Neuronal stem cell (in vitro differentiated cells): ENCODE measurements around the gene COL5A1.
A peak's percentile ranks its signal among the peaks of the same experiment; 100 is the strongest.

Source experiments
- DNase-seq: peaks from one replicate; pipeline ENCODE4 v3.0.0-alpha.2; 2013; ENCODE audit warnings: low spot score
- H2AFZ ChIP-seq: one replicate; pipeline ENCODE4 v1.6.1; 2013; ENCODE audit warnings: mild to moderate bottlenecking, low read length, inconsistent platforms
- H2AK5ac ChIP-seq: 2 replicates; pipeline ENCODE4 v1.6.1; 2013; ENCODE audit warnings: low read depth, mild to moderate bottlenecking, inconsistent platforms, low read length, moderate library complexity, mixed read lengths
- H2BK120ac ChIP-seq: 2 replicates; pipeline ENCODE4 v1.6.1; 2013; ENCODE audit warnings: low read depth, mild to moderate bottlenecking, inconsistent platforms, low read length, moderate library complexity, mixed read lengths
- H2BK12ac ChIP-seq: one replicate; pipeline ENCODE4 v1.6.1; 2013; ENCODE audit warnings: low read length, inconsistent platforms
- H2BK15ac ChIP-seq: 2 replicates; pipeline ENCODE4 v1.6.1; 2013; ENCODE audit warnings: mild to moderate bottlenecking, low read length, inconsistent platforms, mixed read lengths
- H2BK5ac ChIP-seq: one replicate; pipeline ENCODE4 v1.6.1; 2013; ENCODE audit warnings: inconsistent platforms, mild to moderate bottlenecking, low read length, moderate library complexity
- H3K14ac ChIP-seq: one replicate; pipeline ENCODE4 v1.6.1; 2013; ENCODE audit warnings: low read length, inconsistent platforms
- H3K18ac ChIP-seq: 2 replicates; pipeline ENCODE4 v1.6.1; 2013; ENCODE audit warnings: low read length, inconsistent platforms
- H3K23ac ChIP-seq: 2 replicates; pipeline ENCODE4 v1.6.1; 2013; ENCODE audit warnings: low read depth, mild to moderate bottlenecking, mixed read lengths, low read length, inconsistent platforms; ENCODE audit not compliant: poor library complexity
- H3K27ac ChIP-seq: replicated peaks from 3 replicates; pipeline ENCODE4 v1.5.1; 2013; ENCODE audit warnings: low read length, inconsistent platforms
- H3K27me3 ChIP-seq, 3 experiments: 2 replicates each; pipeline ENCODE4 v1.6.1; 2013; ENCODE audit warnings: low read length in 3 of 3, mild to moderate bottlenecking in 2 of 3, inconsistent platforms in 1 of 3, low read depth in 1 of 3, mixed read lengths in 1 of 3, moderate library complexity in 1 of 3; ENCODE audit not compliant: control insufficient read depth in 3 of 3, insufficient read depth in 3 of 3
- H3K36me3 ChIP-seq, 2 donors: replicated peaks in 1 of 2; 2 replicates each; pipeline ENCODE4 v1.6.1; 2013; ENCODE audit warnings: low read length in 2 of 2; ENCODE audit not compliant: control insufficient read depth in 2 of 2, insufficient read depth in 2 of 2
- H3K4ac ChIP-seq: 2 replicates; pipeline ENCODE4 v1.6.1; 2013; ENCODE audit warnings: inconsistent platforms, mild to moderate bottlenecking, low read length, moderate library complexity
- H3K4me1 ChIP-seq, 2 donors: 1 replicate in 1 of 2; 2 replicates in 1 of 2; pipeline ENCODE4 v1.6.1; 2013; ENCODE audit warnings: low read length in 2 of 2, low read depth in 1 of 2; ENCODE audit not compliant: control insufficient read depth in 2 of 2, insufficient read depth in 1 of 2
- H3K4me2 ChIP-seq: one replicate; pipeline ENCODE4 v1.6.1; 2013; ENCODE audit warnings: mild to moderate bottlenecking, low read length, inconsistent platforms; ENCODE audit not compliant: insufficient read depth, poor library complexity, severe bottlenecking
- H3K4me3 ChIP-seq, 2 donors: 2 replicates each; pipeline ENCODE4 v1.5.1; 2013; ENCODE audit warnings: low read length in 2 of 2, mild to moderate bottlenecking in 2 of 2, inconsistent platforms in 1 of 2, moderate library complexity in 1 of 2
- H3K79me1 ChIP-seq: one replicate; pipeline ENCODE4 v1.6.1; 2013; ENCODE audit warnings: low read depth, mild to moderate bottlenecking, inconsistent platforms, low read length, moderate library complexity
- H3K9ac ChIP-seq: one replicate; pipeline ENCODE4 v1.6.1; 2013; ENCODE audit warnings: mild to moderate bottlenecking, low read depth, low read length, inconsistent platforms; ENCODE audit not compliant: poor library complexity
- H3K9me3 ChIP-seq, 2 donors: replicated peaks in 1 of 2; 2 replicates each; pipeline versions ENCODE3 to v1.6.1; 2013; ENCODE audit warnings: low read length in 2 of 2, mild to moderate bottlenecking in 2 of 2, inconsistent platforms in 1 of 2, low read depth in 1 of 2, mixed read lengths in 1 of 2, moderate library complexity in 1 of 2; ENCODE audit not compliant: control insufficient read depth in 2 of 2, insufficient read depth in 1 of 2
- H4K8ac ChIP-seq: one replicate; pipeline ENCODE4 v1.6.1; 2013; ENCODE audit warnings: low read depth, mild to moderate bottlenecking, inconsistent platforms, low read length, moderate library complexity
- H4K91ac ChIP-seq: one replicate; pipeline ENCODE4 v1.6.1; 2013; ENCODE audit warnings: low read length, low read depth, mild to moderate bottlenecking, inconsistent platforms; ENCODE audit not compliant: poor library complexity
- WGBS, 2 donors: extraction: QIAGEN DNeasy Blood & Tissue Kit; methylation state at CpG; one replicate each; pipeline ENCODE4 v1.1.7; 2013; ENCODE audit warnings: missing lambda C conversion rate in 2 of 2, mixed read lengths in 1 of 2; ENCODE audit not compliant: insufficient read length in 2 of 2, insufficient replicate concordance in 1 of 2; ENCODE audit errors: extremely low coverage in 2 of 2; 5-methylcytosine and 5-hydroxymethylcytosine counted together

Gene COL5A1

DNA sequence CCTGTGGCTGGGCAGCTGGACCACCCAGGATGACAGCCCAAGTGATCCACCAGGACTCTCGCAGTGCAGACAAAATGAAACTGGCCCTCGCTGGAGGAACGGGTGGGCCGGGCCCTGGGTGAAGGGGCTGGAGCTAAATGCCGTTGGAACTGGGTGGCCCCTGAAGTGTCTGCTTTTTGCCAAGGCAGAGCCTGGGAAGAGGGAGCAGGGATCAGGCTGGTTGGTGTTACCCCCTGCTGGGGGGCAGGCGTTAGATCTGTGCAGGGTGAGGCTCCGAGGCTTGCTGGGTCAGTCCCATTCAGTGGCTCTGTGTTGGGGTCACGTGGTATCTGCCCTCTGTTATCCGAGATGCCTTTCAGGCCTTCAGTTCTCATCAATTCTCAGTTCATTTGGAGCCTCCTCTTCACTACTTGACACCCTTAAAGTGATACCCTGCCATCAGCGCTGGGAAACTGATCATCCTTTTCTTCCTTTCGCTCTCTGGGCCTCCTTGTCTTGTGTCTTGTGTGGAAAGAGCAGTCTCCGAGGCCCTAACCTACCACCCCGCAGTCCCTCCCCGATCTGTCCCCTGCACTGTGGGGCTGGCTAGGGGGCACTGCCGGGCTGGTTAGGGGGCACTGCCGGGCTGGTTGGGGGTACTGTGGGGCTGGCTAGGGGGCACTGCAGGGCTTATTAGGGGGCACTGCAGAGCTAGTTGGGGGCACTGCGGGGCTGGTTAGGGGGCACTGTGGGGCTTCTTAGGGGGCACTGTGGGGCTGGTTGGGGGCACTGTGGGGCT lies 37.3 kb downstream of the COL5A1 start:
- Histone ChIP-seq H3K23ac (no peak overlapping the region), H4K91ac (no peak overlapping the region), H2AFZ (no peak overlapping the region), H2AK5ac (no peak overlapping the region), H3K9ac (no peak overlapping the region), H3K36me3 (no peaks in the 10 kb centered on the region), H2BK12ac (no peak overlapping the region), H3K79me1 (peaks cover 2% of the 10 kb centered on the region), H2BK5ac (no peak overlapping the region), H3K18ac (peak overlapping the region; percentile 9), H3K4ac (no peak overlapping the region), H2BK120ac (no peak overlapping the region), H3K27me3 (peaks cover 0 to 10% (median 2%) of the 10 kb centered on the region in 3 experiments), H3K4me1 (peaks cover 0 to 15% of the 10 kb centered on the region in 2 donors), H2BK15ac (no peak overlapping the region), H3K27ac (no peak overlapping the region), H3K14ac (no peak overlapping the region), H3K4me3 (no peak overlapping the region), H3K4me2 (no peak overlapping the region), H3K9me3 (peaks cover 0 to 3% of the 10 kb centered on the region in 2 donors), H4K8ac (no peak overlapping the region)
- peak; percentile 30 for DNase-seq
- WGBS, 2 donors: no CpG with 5 or more reads among the region's 17 CpGs

DNA sequence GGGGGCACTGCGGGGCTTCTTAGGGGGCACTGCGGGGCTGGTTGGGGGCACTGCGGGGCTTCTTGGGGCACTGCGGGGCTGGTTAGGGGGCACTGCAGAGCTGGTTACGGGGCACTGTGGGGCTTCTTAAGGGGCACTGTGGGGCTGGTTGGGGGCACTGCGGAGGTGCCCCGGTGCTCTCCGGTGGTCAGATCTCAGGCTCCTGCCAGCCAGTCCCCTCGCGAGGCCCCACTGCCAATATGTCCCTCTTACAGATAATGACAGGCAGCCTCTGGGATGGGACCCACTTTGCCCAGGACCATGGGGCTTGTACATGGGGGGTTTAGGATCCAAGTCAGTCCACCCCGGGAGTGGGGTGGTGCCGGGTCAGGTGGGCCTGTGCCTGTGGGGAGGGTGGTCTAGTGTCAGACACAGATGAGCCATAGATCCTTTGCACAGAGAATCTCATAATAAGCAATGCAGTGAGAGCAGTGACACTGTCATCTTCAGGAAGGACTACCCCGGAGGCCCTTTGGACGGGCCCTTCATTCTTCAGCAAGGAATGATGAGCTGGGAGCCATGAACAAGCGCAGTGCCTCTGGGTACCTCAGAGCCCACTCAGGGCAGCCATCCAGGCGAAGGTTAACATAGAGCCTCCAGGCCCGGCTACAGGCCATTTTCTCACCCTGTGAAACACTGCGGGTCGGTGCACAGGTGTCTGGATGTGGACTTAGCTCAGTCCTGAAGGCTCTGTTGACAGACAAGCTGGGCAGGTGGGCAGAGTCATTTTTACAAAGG lies 38.2 kb downstream of the COL5A1 start:
- H3K9ac ChIP-seq: no peak overlapping the region
- DNase-seq: no peak
- H2AK5ac ChIP-seq: no peak overlapping the region
- H3K4me2 ChIP-seq: no peak overlapping the region
- H2BK12ac ChIP-seq: no peak overlapping the region
- H3K36me3 ChIP-seq: no peaks in the 10 kb centered on the region
- H3K23ac ChIP-seq: peak overlapping the region; percentile 26
- H3K18ac ChIP-seq: peak overlapping the region; percentile 50
- H3K27me3 ChIP-seq: peaks cover 0 to 10% (median 2%) of the 10 kb centered on the region in 3 experiments
- no peak overlapping the region for H3K14ac ChIP-seq
- H4K91ac ChIP-seq: no peak overlapping the region
- no peak overlapping the region for H3K27ac ChIP-seq
- no peak overlapping the region for H3K4ac ChIP-seq
- no peak overlapping the region for H4K8ac ChIP-seq
- no peak overlapping the region for H3K4me3 ChIP-seq
- no peak overlapping the region for H2BK15ac ChIP-seq
- H2BK5ac ChIP-seq: no peak overlapping the region
- peaks cover 0 to 15% of the 10 kb centered on the region in 2 donors for H3K4me1 ChIP-seq
- no peaks in the 10 kb centered on the region for H3K9me3 ChIP-seq
- H2AFZ ChIP-seq: no peak overlapping the region
- peaks cover 2% of the 10 kb centered on the region for H3K79me1 ChIP-seq
- no peak overlapping the region for H2BK120ac ChIP-seq
- no CpG with 5 or more reads among the region's 19 CpGs for WGBS, 2 donors

DNA sequence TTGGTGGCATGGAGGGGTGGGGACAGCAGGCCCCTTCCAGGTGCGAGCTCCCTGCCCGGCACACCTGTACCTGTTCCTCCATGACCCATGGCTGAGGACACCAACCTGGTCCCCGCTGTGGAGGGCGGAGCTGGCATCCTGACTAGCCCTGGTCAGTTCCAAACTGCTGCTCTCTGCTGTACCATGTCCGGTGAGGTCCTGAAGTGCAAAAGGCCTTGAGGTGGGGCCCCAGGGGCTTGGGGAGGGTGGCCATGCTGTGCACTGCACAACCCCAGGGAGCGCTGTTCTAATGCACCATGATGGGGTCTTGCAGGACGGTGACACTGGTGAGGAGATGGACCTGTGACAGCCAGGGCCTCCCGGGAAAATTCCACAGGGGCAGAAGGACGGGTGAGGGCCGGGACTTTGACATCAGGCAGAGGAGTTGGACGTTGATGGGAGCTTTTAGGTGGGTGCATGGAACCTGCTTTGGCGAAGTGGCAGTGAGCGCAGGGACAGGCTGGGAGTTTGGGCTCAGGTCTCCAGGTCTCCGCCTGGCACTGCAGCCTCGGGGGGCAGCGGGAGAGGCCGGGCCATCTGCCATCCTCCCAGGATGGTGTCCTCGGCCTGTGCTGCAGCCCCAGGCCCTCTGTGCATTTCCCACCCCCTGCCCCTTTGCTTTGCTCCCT lies 38.9 kb downstream of the COL5A1 start:
- H3K4me3 ChIP-seq: no peak overlapping the region
- H3K27ac ChIP-seq: no peak overlapping the region
- no peak overlapping the region for H3K4ac ChIP-seq
- H2BK5ac ChIP-seq: no peak overlapping the region
- DNase-seq: no peak
- no peak overlapping the region for H2BK15ac ChIP-seq
- H3K4me1 ChIP-seq: peaks cover 0 to 15% of the 10 kb centered on the region in 2 donors
- H3K36me3 ChIP-seq: no peaks in the 10 kb centered on the region
- H3K18ac ChIP-seq: peak overlapping the region; percentile 50
- H3K27me3 ChIP-seq: peaks cover 0 to 10% (median 2%) of the 10 kb centered on the region in 3 experiments
- peak overlapping the region; percentile 22 for H2AK5ac ChIP-seq
- H3K79me1 ChIP-seq: peaks cover 2% of the 10 kb centered on the region
- peak overlapping the region; percentile 26 for H3K23ac ChIP-seq
- H3K9ac ChIP-seq: no peak overlapping the region
- no peak overlapping the region for H3K14ac ChIP-seq
- H3K4me2 ChIP-seq: no peak overlapping the region
- H4K91ac ChIP-seq: no peak overlapping the region
- H2BK12ac ChIP-seq: no peak overlapping the region
- H2AFZ ChIP-seq: no peak overlapping the region
- no peak overlapping the region for H4K8ac ChIP-seq
- no CpG with 5 or more reads among the region's 18 CpGs for WGBS, 2 donors
- no peaks in the 10 kb centered on the region for H3K9me3 ChIP-seq
- H2BK120ac ChIP-seq: no peak overlapping the region
